ENCODE data around the gene RIN2.

The RIN2 gene

DNA sequence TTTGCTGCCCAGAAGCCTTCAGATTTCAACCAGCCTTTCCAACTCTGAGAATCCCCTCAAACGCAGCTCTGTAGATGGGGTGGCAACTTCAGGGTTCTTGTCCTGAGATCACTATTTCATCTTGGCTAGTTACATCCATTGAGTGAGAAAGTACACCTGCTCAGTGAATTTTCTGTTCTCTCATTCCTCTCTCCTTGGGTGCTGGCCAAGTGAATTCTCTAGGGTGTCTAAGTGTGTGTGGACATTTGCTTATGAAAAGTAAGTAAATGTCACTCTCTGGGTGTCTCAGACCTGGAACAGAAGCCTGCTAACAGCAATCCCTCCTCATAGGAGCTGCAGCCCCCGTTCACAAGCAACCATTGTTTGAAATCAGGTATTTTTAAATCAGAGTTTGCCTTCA, 3.8 kb downstream of the RIN2 start:
- H3K36me3 ChIP-seq (ENCODE audit: insufficient read depth): no peaks in the 10 kb centered on the region
- H3K27ac ChIP-seq: no peak overlapping the region
- no peak overlapping the region for H3K4me3 ChIP-seq (IDR thresholded peaks at IDR 0.05; ENCODE audit: insufficient read depth, low read depth, low read length)
- H4K20me1 ChIP-seq (ENCODE audit: insufficient read depth): no peaks in the 10 kb centered on the region
- no peak overlapping the region for H2AFZ ChIP-seq (ENCODE audit: low read depth)
- no peak for TF ChIP-seq CTCF (conservative IDR thresholded peaks at IDR 0.05; ENCODE audit: low read depth, low read length)
- H3K4me1 ChIP-seq (ENCODE audit: low read depth, poor library complexity, severe bottlenecking): peaks cover 33% of the 10 kb centered on the region
- H3K27me3 ChIP-seq (ENCODE audit: insufficient read depth, low read depth): no peaks in the 10 kb centered on the region
- H3K4me2 ChIP-seq: no peak overlapping the region
- H3K79me2 ChIP-seq (ENCODE audit: insufficient read depth, low read depth): no peaks in the 10 kb centered on the region
- H3K9ac ChIP-seq: no peak overlapping the region

GRCh38 chr20:19764207-19764606, 6.1 kb downstream of the RIN2 start:
- Histone ChIP-seq H2AFZ (ENCODE audit: low read depth) (no peak overlapping the region), H3K4me3 (IDR thresholded peaks at IDR 0.05; ENCODE audit: insufficient read depth, low read depth, low read length) (no peak overlapping the region), H3K4me2 (no peak overlapping the region), H3K27me3 (ENCODE audit: insufficient read depth, low read depth) (no peaks in the 10 kb centered on the region), H3K36me3 (ENCODE audit: insufficient read depth) (no peaks in the 10 kb centered on the region), H4K20me1 (ENCODE audit: insufficient read depth) (no peaks in the 10 kb centered on the region), H3K27ac (no peak overlapping the region), H3K9ac (no peak overlapping the region), H3K4me1 (ENCODE audit: low read depth, poor library complexity, severe bottlenecking) (peaks cover 20% of the 10 kb centered on the region), H3K79me2 (ENCODE audit: insufficient read depth, low read depth) (no peaks in the 10 kb centered on the region)
- TF ChIP-seq CTCF (conservative IDR thresholded peaks at IDR 0.05; ENCODE audit: low read depth, low read length): no peak

DNA sequence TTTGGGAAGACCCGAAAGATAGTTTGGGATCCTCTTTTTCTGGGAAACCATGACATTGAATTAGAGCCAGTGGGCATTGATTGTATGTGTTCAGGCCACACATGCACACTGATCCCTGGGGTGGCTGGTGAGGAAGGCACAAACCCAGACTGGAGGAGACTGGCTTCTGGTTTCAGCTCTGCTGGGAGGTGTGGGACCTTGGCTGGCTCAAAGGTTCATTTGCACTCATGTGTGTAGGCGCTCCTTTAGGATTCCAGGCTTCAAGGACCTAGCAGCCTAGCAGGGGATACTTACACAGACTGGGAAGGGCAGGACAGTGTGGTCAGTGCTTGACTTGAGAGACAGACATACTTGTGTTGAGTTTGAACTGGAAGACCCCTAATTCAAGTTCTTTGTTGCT, 7.2 kb downstream of the RIN2 start:
- H3K4me2 ChIP-seq: no peak overlapping the region
- H3K9ac ChIP-seq: no peak overlapping the region
- H3K27ac ChIP-seq: no peak overlapping the region
- no peak overlapping the region for H3K4me3 ChIP-seq (IDR thresholded peaks at IDR 0.05; ENCODE audit: insufficient read depth, low read depth, low read length)
- H3K79me2 ChIP-seq (ENCODE audit: insufficient read depth, low read depth): no peaks in the 10 kb centered on the region
- H3K27me3 ChIP-seq (ENCODE audit: insufficient read depth, low read depth): no peaks in the 10 kb centered on the region
- peaks cover 9% of the 10 kb centered on the region for H3K4me1 ChIP-seq (ENCODE audit: low read depth, poor library complexity, severe bottlenecking)
- no peaks in the 10 kb centered on the region for H3K36me3 ChIP-seq (ENCODE audit: insufficient read depth)
- no peak overlapping the region for H2AFZ ChIP-seq (ENCODE audit: low read depth)
- no peak for TF ChIP-seq CTCF (conservative IDR thresholded peaks at IDR 0.05; ENCODE audit: low read depth, low read length)
- H4K20me1 ChIP-seq (ENCODE audit: insufficient read depth): no peaks in the 10 kb centered on the region

- H3K27ac ChIP-seq: no peak overlapping the region
- TF ChIP-seq CTCF (conservative IDR thresholded peaks at IDR 0.05; ENCODE audit: low read depth, low read length): no peak
- no peak overlapping the region for H3K9ac ChIP-seq
- no peak overlapping the region for H2AFZ ChIP-seq (ENCODE audit: low read depth)
- H3K36me3 ChIP-seq (ENCODE audit: insufficient read depth): no peaks in the 10 kb centered on the region
- no peaks in the 10 kb centered on the region for H3K79me2 ChIP-seq (ENCODE audit: insufficient read depth, low read depth)
- H3K4me3 ChIP-seq (IDR thresholded peaks at IDR 0.05; ENCODE audit: insufficient read depth, low read depth, low read length): no peak overlapping the region
- no peaks in the 10 kb centered on the region for H3K27me3 ChIP-seq (ENCODE audit: insufficient read depth, low read depth)
- H3K4me2 ChIP-seq: no peak overlapping the region
- H4K20me1 ChIP-seq (ENCODE audit: insufficient read depth): no peaks in the 10 kb centered on the region
- peaks cover 6% of the 10 kb centered on the region for H3K4me1 ChIP-seq (ENCODE audit: low read depth, poor library complexity, severe bottlenecking)
These were observed 7.9 kb downstream of the RIN2 start for GRCh38 chr20:19765913-19766312.

DNA sequence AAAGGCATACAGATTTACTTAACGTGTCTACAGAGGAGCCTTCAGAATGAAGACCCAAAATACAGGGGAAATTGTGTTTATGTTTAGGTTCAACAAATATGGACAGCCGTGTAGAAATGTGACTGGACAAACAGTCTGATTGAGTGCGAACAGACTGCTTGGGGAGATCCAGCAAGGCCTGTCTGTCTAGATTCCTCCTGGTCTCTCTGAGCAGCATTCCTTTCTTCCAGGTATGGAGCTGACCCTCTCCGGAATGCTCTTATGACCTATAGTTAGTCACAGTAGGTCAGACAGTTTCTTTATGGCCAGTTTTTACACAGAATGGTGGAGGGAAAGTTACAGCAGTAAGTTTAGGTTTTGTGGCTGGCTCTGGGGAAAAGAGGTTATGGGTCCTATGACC, 9.0 kb downstream of the RIN2 start:
- Histone ChIP-seq H3K27me3 (ENCODE audit: insufficient read depth, low read depth) (no peaks in the 10 kb centered on the region), H3K4me3 (IDR thresholded peaks at IDR 0.05; ENCODE audit: insufficient read depth, low read depth, low read length) (no peak overlapping the region), H3K4me1 (ENCODE audit: low read depth, poor library complexity, severe bottlenecking) (peaks cover 2% of the 10 kb centered on the region), H3K4me2 (no peak overlapping the region), H2AFZ (ENCODE audit: low read depth) (no peak overlapping the region), H3K79me2 (ENCODE audit: insufficient read depth, low read depth) (no peaks in the 10 kb centered on the region), H3K27ac (no peak overlapping the region), H4K20me1 (ENCODE audit: insufficient read depth) (no peaks in the 10 kb centered on the region), H3K36me3 (ENCODE audit: insufficient read depth) (no peaks in the 10 kb centered on the region), H3K9ac (no peak overlapping the region)
- TF ChIP-seq CTCF (conservative IDR thresholded peaks at IDR 0.05; ENCODE audit: low read depth, low read length): no peak

Data from KMS-11 (cell line).